NCI-H187 (cell line): ENCODE measurements around the gene GNAO1.

Source experiments
- DNase-seq, 2 experiments: peaks; one replicate each; lab custom pipeline; 2025; lab: John Stamatoyannopoulos, UW

GNAO1 gene

GRCh38 chr16:56241596-56241995, 50.3 kb downstream of the GNAO1 start:
- DNase-seq: no peak

DNA sequence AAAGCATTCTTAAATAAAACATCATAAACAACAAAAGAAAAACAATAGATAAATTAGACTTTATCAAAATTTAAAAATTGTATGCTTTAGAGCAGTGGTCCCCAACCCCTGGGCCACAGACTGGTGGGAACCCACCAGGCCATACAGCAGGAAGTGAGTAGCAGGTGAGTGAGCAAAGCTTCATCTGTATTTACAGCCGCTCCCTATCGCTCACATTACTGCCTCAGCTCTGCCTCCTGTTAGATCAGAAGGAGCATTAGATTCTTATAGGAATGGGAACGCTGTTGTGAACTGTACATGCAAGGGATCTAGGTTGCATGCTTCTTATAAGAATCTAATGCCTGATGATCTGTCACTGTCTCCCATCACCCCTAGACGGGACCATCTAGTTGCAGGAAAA, 51.5 kb downstream of the GNAO1 start:
- no peak for DNase-seq

- DNase-seq: no peak
These were observed 53.3 kb downstream of the GNAO1 start for GRCh38 chr16:56244612-56245011.

- DNase-seq: no peak
These were observed 53.9 kb downstream of the GNAO1 start for GRCh38 chr16:56245197-56245596.

DNA sequence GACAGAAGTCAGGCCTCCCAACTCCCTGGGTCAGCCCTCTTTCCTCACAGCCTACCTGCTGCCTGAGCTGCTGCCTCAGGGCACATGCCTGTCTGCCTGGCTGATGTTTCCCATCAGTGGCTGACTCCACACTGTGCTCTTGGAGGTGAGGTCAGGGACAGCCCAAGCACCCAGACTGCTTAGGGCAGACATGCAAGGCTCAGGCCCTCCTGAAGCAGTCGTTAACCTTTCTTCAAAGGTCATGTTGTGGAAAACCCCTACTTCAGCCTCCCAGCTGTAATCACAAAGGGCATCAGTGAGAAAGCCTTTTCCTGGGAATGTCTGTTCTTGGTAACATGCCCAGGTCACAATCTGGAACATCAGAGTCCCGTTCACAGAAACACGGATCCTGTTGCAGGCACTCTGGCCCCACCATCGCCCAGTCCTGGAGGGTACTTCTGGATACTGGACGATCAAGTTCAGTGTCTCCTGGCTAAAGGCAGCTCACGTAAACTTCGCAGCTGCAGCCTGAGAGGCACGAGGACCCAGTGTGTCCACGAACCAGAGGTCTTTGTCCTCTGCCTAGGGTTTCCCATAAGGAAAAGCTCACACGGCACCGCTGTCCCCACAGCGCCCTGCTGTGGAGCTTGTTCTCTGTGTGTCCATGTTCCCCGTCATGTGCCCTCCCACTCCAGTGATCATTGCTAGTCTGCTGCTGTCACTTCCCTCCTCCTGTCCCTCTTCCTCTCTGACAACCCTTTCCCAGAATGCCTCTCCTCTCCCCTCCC, 54.9 kb downstream of the GNAO1 start:
- DNase-seq: no peak

GRCh38 chr16:56247018-56247417, 55.7 kb downstream of the GNAO1 start:
- DNase-seq: no peak

DNA sequence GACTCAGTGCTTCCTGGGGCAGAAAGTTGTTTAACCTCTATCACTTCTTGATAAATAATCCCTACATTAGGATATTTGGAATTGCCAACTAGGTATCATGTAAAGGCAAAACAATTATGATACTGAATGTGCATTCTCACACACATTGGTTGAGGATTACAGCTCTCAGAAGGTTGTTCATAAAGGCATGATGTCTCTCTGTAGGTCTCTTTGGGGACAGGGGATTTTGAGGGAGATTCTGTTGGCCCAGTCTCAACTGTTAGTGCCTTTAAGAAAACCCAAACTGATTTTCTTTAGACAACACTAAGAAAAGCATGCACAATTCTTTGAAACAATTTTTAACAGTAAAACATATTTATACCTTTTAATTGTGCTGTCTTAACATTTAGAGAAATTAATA, 56.5 kb downstream of the GNAO1 start:
- DNase-seq: no peak

GRCh38 chr16:56252835-56253234, 61.5 kb downstream of the GNAO1 start:
- DNase-seq: no peak

DNA sequence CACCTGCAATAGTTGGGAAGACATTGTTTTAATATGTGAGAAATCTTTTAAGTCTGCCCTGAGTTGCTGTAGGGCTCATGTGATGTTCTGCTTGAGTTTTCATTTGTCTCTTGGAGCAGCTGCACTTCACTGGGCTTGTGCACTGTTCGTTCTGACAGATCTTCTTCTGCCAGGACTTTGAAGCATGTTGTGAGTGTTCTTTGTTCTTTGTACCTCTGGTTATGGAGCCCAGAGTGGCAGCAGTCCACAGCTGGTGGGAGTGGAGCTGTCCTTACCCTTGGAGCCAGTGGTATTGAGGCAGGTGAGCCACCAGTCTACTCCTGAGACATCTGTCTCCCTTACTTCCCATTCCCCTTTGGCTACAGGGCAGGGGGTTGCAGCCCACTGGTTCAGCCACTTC, 64.6 kb downstream of the GNAO1 start:
- no peak for DNase-seq

DNA sequence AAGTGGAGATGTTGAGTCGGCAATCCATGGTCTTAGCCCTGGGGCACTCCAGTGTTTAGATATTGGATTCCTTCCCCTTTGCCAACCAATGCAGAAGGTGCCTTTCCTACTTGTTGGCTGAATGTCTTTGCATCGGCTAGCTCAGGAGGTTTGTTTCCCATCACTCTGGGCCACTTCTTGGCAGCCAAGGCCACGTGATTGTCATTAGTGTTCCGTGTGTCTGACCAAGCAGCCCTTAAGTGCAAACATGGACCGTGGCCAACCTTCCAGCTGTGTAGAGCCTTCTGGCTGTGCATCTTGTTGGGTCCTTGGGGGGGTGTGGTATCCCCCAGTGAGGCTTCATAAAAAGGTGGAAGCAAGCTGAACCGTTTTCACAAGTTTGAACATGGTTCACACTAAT, 66.0 kb downstream of the GNAO1 start:
- peak; percentile 40 to 57 for DNase-seq

DNA sequence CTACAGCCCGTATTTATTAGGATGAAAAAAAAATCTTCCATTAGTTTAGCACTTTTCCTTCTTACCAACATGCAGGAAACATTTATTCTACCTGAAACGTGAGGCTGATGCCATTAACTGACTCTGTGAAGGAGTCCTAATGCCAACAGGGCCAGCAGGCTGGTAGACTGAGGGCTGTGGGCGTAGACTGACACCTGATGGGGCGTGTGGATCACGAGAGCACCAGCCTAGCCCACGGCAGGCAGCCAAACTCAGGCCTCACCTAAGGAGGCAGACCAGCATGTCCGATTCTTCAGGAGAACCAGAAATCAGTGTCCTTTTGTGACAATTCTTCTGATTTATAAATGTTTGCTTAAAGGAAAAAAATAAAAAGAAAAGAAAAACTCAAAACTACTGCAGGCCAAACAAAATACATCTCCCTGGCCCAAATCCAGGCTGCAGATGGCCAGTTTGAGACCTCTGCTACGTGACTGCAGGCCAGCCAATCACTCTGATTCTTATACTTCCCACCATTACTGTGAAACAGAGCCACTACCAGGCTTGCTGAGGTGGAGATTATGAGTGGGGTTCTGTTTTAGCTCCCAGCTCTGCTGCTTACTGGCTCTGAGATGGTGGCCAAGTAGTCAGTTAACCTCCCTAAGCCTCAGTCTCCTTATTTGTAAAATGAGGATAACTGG, 66.5 kb downstream of the GNAO1 start:
- no peak for DNase-seq

GRCh38 chr16:56258508-56259424, 67.5 kb downstream of the GNAO1 start:
- DNase-seq: no peak

GRCh38 chr16:56259425-56259779, 68.1 kb downstream of the GNAO1 start:
- DNase-seq: no peak

DNA sequence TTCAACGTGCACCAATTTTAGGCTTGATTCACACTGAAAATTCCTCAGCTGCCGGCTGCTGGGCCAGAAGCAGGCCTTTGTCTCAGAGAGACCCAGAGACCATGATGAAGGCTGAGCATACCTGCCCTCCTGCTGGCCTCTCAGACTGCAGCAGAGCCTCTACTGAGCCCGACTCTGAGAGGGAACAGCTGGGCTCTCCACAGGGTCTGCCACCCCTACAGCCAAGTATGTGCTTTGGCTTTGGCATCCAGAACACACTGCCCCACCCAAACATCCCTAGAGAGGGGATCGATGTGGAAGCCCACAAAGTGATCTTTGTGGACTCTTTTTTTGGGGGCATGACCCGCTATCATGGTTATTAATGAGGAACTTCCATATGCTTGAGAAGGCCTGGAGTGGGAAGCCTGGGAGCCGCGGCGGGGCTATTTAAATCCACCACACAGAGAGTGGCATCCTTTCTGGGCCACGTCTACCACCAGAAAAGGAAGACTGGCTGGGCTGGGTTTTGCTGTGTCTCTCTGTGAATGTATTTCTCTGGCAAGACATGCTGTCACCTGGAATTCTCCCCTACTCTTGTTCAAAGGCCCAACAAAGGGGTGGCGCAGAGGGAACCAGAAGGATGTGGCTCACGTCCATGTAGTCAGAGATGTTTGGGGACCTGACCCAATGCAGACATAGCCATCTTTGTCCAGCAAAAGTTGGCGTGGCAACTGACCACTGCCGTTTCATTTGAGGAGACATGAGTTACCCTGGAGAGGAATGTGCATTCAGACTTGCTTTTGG, 69.3 kb downstream of the GNAO1 start:
- DNase-seq: no peak

DNA sequence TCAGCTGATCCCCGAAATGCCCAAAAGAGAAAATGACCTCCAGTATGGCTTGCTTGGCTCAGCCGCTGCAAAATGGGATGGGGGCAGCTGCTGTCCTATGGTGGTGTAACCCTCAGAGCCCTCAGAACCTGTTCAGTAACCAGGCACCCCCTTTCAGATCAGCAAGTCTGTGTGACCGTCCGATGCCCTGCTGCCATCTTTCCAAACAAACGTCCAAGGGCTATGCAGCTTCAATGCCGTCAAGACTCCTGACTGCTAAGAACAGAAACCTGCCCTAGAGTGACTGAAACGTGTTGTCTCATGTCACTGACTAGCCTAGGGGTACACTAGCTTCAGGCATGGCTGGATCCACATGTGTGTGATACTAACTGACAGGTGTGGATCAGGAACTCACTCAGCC, 70.4 kb downstream of the GNAO1 start:
- no peak for DNase-seq

DNA sequence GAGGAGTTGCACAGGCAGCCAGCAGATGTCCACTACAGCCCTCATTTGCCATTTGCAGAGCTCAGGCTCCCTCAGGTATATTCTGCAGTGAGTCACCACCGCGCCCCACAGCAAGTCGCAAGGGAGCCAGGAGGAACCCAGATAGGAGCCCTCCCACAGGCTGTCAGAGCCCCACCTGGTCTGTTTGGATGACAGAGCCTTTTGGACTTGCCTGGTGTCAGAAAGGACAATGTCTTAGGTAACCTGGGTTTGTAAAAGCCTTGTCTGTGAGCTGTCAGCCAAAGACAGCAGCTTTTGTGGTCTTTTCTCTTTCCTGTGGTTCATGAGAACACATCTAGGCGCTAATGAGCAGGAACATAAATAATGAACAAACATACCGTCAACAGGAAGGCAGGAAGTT, 70.9 kb downstream of the GNAO1 start:
- DNase-seq: no peak

DNA sequence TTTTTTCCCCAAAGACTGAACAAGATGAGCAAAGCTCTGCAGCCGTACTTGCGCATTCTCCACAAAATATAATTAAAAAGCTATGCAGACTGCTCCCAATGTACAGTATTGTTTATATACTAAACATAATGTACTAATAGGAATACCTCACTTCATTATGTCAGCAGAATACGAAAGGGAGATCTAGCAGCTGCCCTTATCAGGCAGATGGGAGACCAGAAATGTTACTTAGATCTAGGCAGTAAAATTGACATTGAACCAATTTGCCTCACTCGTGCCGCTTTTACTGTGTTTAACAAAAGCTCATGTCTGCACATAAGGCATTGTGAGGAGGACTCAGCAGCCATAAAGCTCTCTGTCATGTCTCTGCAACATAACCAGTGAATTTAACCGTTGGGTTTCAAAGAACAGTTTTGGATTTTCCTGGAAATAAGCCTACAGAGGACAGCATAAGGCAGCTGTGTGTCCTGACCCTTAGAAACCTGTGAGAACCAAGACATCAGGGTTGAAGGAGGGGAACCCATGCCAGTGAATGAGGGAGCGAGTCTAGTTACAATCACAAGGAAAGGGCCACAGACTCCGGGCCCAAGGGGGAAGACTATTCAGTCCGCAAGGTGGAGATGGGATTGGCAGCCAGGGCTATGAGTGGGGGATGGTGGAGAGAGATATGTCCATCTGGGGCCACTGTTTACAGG, 71.4 kb downstream of the GNAO1 start:
- no peak for DNase-seq

GRCh38 chr16:56263711-56264608, 72.7 kb downstream of the GNAO1 start:
- DNase-seq: no peak

- no peak for DNase-seq
These were observed 73.3 kb downstream of the GNAO1 start for GRCh38 chr16:56264609-56264972.

DNA sequence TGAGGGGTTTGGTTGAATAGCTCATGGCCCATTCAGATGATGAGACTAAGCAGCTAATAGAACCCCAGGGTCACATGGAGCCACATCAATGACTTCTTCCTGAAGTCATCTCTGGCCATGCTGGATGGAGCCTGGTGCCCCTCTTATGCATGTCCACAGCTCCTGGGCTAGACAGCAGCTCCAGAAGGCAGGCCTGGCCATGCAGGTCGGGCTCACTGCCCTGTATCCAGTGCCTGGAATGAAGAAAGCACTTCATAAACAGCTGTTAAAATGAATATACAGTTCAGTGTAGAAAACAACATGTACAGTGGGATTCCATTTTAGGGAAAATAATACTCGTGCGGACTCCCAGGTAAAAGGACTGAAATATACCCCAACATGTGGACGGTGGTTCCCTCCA, 73.9 kb downstream of the GNAO1 start:
- no peak for DNase-seq
